IMR-90 (cell line): ENCODE results near the gene LGMN. TPM values are rescaled to one million over a fixed set of nuclear protein-coding genes. Genes with fewer than 3 reads are reported as not detected.

ENCODE experiments used
- ATAC-seq: fragments of 200-7000 bp; cut with Tn5 transposase; 2 replicates; pipeline ENCODE4 v1.9.1; 2020; ENCODE audit warnings: low read depth, mild to moderate bottlenecking, moderate library complexity
- BruUV-seq: library from RNA; stranded (reverse); fragments of 400-500 nt; replicated peaks from 2 replicates; lab custom pipeline; 2021; lab: Mats Ljungman, UMichigan
- CTCF ChIA-PET: fragments of 300-600 bp; formaldehyde crosslinking; extraction: SDS; loops from one replicate; lab custom pipeline; 2021; ENCODE audit warnings: antibody characterized with exemption; lab: Yijun Ruan, JAX
- POLR2A ChIA-PET: fragments of 300-600 bp; sonication (Branson Sonifier 250); formaldehyde crosslinking; loops from one replicate; lab custom pipeline; 2022; ENCODE audit warnings: antibody characterized with exemption; ENCODE audit not compliant: unreplicated experiment; lab: Charles Lee
- DNase-seq: peaks from one replicate; pipeline ENCODE4 v3.0.0; 2013
- H2AFZ ChIP-seq: replicated peaks from 2 replicates; pipeline ENCODE3; 2013; ENCODE audit warnings: low read length, mild to moderate bottlenecking; ENCODE audit not compliant: poor library complexity
- H2AK5ac ChIP-seq: 2 replicates; pipeline ENCODE4 v1.6.1; 2013; ENCODE audit warnings: low read depth, low read length, inconsistent platforms
- H2AK9ac ChIP-seq: replicated peaks from 2 replicates; pipeline ENCODE3; 2013; ENCODE audit warnings: mild to moderate bottlenecking, low read depth, low read length, moderate library complexity; ENCODE audit not compliant: poor library complexity
- H2BK120ac ChIP-seq: 2 replicates; pipeline ENCODE4 v1.6.1; 2013; ENCODE audit warnings: low read depth, low read length, inconsistent platforms
- H2BK15ac ChIP-seq: 3 replicates; pipeline ENCODE4 v1.6.1; 2013; ENCODE audit warnings: low read depth, low read length, inconsistent platforms
- H2BK20ac ChIP-seq: 2 replicates; pipeline ENCODE4 v1.6.1; 2013; ENCODE audit warnings: low read depth, mild to moderate bottlenecking, inconsistent platforms, low read length, moderate library complexity
- H2BK5ac ChIP-seq: 2 replicates; pipeline ENCODE4 v1.6.1; 2013; ENCODE audit warnings: mild to moderate bottlenecking, low read depth, low read length, inconsistent platforms; ENCODE audit not compliant: poor library complexity, severe bottlenecking
- H3K14ac ChIP-seq: replicated peaks from 2 replicates; pipeline ENCODE4 v1.6.1; 2013; ENCODE audit warnings: low read depth, low read length, inconsistent platforms
- H3K18ac ChIP-seq: 2 replicates; pipeline ENCODE4 v1.6.1; 2013; ENCODE audit warnings: low read depth, low read length, control low read depth
- H3K23ac ChIP-seq: 2 replicates; pipeline ENCODE4 v1.6.1; 2013; ENCODE audit warnings: low read depth, low read length, inconsistent platforms
- H3K27ac ChIP-seq: 2 replicates; pipeline ENCODE4 v1.5.1; 2013; ENCODE audit warnings: mild to moderate bottlenecking, control low read depth, low read length; ENCODE audit not compliant: insufficient read depth
- H3K27me3 ChIP-seq: 2 replicates; pipeline ENCODE4 v1.6.1; 2013; ENCODE audit warnings: low read length; ENCODE audit not compliant: control insufficient read depth, insufficient read depth
- H3K36me3 ChIP-seq: 2 replicates; pipeline ENCODE4 v1.6.1; 2013; ENCODE audit warnings: low read length, mixed read lengths; ENCODE audit not compliant: control insufficient read depth, insufficient read depth
- H3K4ac ChIP-seq: 2 replicates; pipeline ENCODE4 v1.6.1; 2013; ENCODE audit warnings: low read depth, low read length, inconsistent platforms
- H3K4me1 ChIP-seq: 2 replicates; pipeline ENCODE4 v1.6.1; 2013; ENCODE audit warnings: low read length, mixed read lengths; ENCODE audit not compliant: control insufficient read depth, insufficient read depth
- H3K4me2 ChIP-seq: 2 replicates; pipeline ENCODE4 v1.6.1; 2013; ENCODE audit warnings: low read depth, mild to moderate bottlenecking, control low read depth, low read length, moderate library complexity
- H3K4me3 ChIP-seq: 2 replicates; pipeline ENCODE4 v1.5.1; 2013; ENCODE audit warnings: low read depth, mild to moderate bottlenecking, control low read depth, low read length, moderate library complexity; ENCODE audit not compliant: insufficient read depth
- H3K56ac ChIP-seq: 2 replicates; pipeline ENCODE4 v1.6.1; 2013; ENCODE audit warnings: low read length, inconsistent platforms; ENCODE audit not compliant: insufficient read depth; ENCODE audit errors: extremely low read depth
- H3K79me1 ChIP-seq, 2 experiments: 2 replicates each; pipeline ENCODE4 v1.6.1; 2013; ENCODE audit warnings: low read length in 2 of 2, inconsistent platforms in 1 of 2, low read depth in 1 of 2
- H3K9ac ChIP-seq: 2 replicates; pipeline ENCODE4 v1.6.1; 2013; ENCODE audit warnings: low read depth, low read length, control low read depth
- H3K9me1 ChIP-seq: 2 replicates; pipeline ENCODE4 v1.6.1; 2013; ENCODE audit warnings: low read length, inconsistent platforms; ENCODE audit not compliant: insufficient read depth
- H3K9me3 ChIP-seq: 2 replicates; pipeline ENCODE4 v1.6.1; 2013; ENCODE audit warnings: low read length; ENCODE audit not compliant: control insufficient read depth, insufficient read depth
- H4K20me1 ChIP-seq: 2 replicates; pipeline ENCODE4 v1.6.1; 2013; ENCODE audit warnings: low read length, inconsistent platforms; ENCODE audit not compliant: insufficient read depth
- H4K5ac ChIP-seq: 2 replicates; pipeline ENCODE4 v1.6.1; 2013; ENCODE audit warnings: mild to moderate bottlenecking, low read depth, low read length, control low read depth
- H4K8ac ChIP-seq, 2 experiments: 2 replicates each; pipeline ENCODE4 v1.6.1; 2013; ENCODE audit warnings: low read depth in 2 of 2, low read length in 2 of 2, control low read depth in 1 of 2, inconsistent platforms in 1 of 2
- H4K91ac ChIP-seq: 2 replicates; pipeline ENCODE4 v1.6.1; 2013; ENCODE audit warnings: low read depth, low read length, inconsistent platforms; ENCODE audit not compliant: insufficient read depth
- BHLHE40 ChIP-seq: fragments of 150-350 bp; IDR thresholded peaks from 2 replicates; pipeline ENCODE4 v1.6.1; 2016; ENCODE audit warnings: mild to moderate bottlenecking, low read depth, low read length
- CHD1 ChIP-seq: IDR thresholded peaks from 2 replicates; pipeline ENCODE4 v1.6.1; 2012; ENCODE audit warnings: low read depth, low read length, improper control_type of control experiment
- FOS ChIP-seq: fragments of 150-350 bp; IDR thresholded peaks from 2 replicates; pipeline ENCODE4 v1.6.1; 2016; ENCODE audit warnings: low read depth, low read length
- MAFK ChIP-seq: IDR thresholded peaks from 2 replicates; pipeline ENCODE4 v1.6.1; 2012; ENCODE audit warnings: low read depth, low read length, improper control_type of control experiment
- POLR2A ChIP-seq: IDR thresholded peaks from 2 replicates; pipeline ENCODE4 v1.6.1; 2012; ENCODE audit warnings: mild to moderate bottlenecking, low read depth, low read length
- RFX5 ChIP-seq: IDR thresholded peaks from 2 replicates; pipeline ENCODE4 v1.8.0; 2012; ENCODE audit warnings: low read depth, mild to moderate bottlenecking, low read length, moderate library complexity
- SMC3 ChIP-seq: fragments of 150-350 bp; IDR thresholded peaks from 2 replicates; pipeline ENCODE4 v1.6.1; 2016; ENCODE audit warnings: low read depth, mild to moderate bottlenecking, antibody characterized with exemption, low read length, moderate library complexity
- WGBS, 2 experiments: methylation state at CpG; one replicate each; pipeline versions ENCODE4 v1.1.5 to v1.1.7; 2013; ENCODE audit warnings: missing lambda C conversion rate in 2 of 2; ENCODE audit not compliant: insufficient read length in 1 of 2; ENCODE audit errors: extremely low coverage in 2 of 2; 5-methylcytosine and 5-hydroxymethylcytosine counted together
- dilution Hi-C: fragments of 300-500 bp; cut with HindIII; formaldehyde crosslinking; loops from one replicate; pipeline ENCODE4 v1.14.3; 2018; ENCODE audit warnings: low sequenced_read_pairs; ENCODE audit not compliant: unreplicated experiment
- in situ Hi-C: fragments of 300-500 bp; cut with MboI; formaldehyde crosslinking; loops from 3 replicates; pipeline ENCODE4 v1.14.3; 2019; ENCODE audit warnings: low sequenced_read_pairs, inconsistent platforms, mixed read lengths
- intact Hi-C: fragments of 100-400 bp; cut with micrococcal nuclease; formaldehyde crosslinking; loops from 2 replicates; pipeline ENCODE4 v1.10.0; 2022
- polyA plus RNA-seq, 3 experiments: library from polyadenylated mRNA; depleted of rRNA; stranded (reverse); fragments of >200 nt; gene quantifications; 2 replicates each; pipeline ENCODE4 v1.2.3, GENCODE V29; 2012; ENCODE audit warnings: low replicate concordance in 1 of 3
- total RNA-seq: library from RNA; depleted of rRNA; stranded (reverse); fragments of >200 nt; gene quantifications from 2 replicates; pipeline ENCODE4 v1.2.3, GENCODE V29; 2012
- TF ChIP-seq, protein P1 (sequence below): fragments of 150-350 bp; IDR thresholded peaks from 2 replicates; pipeline ENCODE4 v1.6.1; 2017; ENCODE audit warnings: mild to moderate bottlenecking, antibody characterized with exemption, low read length, low read depth
- TF ChIP-seq, protein P2 (sequence below): conservative IDR thresholded peaks from 2 replicates; pipeline ENCODE4 v1.5.1; 2012; ENCODE audit warnings: mild to moderate bottlenecking, low read depth, low read length, improper control_type of control experiment

Gene LGMN
- total and polyA plus RNA-seq, 2 of the 4 experiments (the other 2 are of a cell fraction): 19.2 to 39.3 TPM

DNA sequence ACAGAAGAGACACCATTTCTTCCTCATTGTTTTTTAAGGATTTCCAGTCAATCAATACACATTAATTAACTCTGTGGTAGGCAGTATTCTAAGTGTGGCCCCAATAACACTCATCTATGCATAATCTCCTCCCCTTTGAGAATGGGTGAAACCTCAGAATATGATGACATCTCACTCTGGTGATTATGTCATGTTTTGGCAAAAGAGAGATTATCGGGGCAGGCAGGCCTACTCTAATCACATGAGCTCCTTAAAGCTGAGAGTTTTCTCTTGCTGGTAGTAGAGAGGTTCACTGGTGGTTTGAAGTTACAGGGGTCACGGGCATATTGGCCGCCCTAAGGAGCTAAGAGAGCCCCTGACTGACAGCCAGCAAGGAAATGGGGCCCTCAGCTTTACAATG lies 7.1 kb upstream of the LGMN start:
- H2AK9ac ChIP-seq: no peak overlapping the region
- peaks cover 18% of the 10 kb centered on the region for H3K27me3 ChIP-seq
- H2AFZ ChIP-seq: no peak overlapping the region
- no peak overlapping the region for H2AK5ac ChIP-seq
- TF ChIP-seq FOS: no peak
- no peak for TF ChIP-seq BHLHE40
- no peak for TF ChIP-seq CHD1
- TF ChIP-seq, protein P1, sequence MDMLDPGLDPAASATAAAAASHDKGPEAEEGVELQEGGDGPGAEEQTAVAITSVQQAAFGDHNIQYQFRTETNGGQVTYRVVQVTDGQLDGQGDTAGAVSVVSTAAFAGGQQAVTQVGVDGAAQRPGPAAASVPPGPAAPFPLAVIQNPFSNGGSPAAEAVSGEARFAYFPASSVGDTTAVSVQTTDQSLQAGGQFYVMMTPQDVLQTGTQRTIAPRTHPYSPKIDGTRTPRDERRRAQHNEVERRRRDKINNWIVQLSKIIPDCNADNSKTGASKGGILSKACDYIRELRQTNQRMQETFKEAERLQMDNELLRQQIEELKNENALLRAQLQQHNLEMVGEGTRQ: no peak
- no peak for TF ChIP-seq MAFK
- no peak for TF ChIP-seq POLR2A
- TF ChIP-seq RFX5: no peak
- TF ChIP-seq, protein P2, sequence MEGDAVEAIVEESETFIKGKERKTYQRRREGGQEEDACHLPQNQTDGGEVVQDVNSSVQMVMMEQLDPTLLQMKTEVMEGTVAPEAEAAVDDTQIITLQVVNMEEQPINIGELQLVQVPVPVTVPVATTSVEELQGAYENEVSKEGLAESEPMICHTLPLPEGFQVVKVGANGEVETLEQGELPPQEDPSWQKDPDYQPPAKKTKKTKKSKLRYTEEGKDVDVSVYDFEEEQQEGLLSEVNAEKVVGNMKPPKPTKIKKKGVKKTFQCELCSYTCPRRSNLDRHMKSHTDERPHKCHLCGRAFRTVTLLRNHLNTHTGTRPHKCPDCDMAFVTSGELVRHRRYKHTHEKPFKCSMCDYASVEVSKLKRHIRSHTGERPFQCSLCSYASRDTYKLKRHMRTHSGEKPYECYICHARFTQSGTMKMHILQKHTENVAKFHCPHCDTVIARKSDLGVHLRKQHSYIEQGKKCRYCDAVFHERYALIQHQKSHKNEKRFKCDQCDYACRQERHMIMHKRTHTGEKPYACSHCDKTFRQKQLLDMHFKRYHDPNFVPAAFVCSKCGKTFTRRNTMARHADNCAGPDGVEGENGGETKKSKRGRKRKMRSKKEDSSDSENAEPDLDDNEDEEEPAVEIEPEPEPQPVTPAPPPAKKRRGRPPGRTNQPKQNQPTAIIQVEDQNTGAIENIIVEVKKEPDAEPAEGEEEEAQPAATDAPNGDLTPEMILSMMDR: no peak
- TF ChIP-seq SMC3: no peak
- no peak overlapping the region for H4K8ac ChIP-seq
- no peak overlapping the region for H3K4ac ChIP-seq
- no peak overlapping the region for H3K18ac ChIP-seq
- H3K79me1 ChIP-seq: no peaks in the 10 kb centered on the region
- no peak overlapping the region for H2BK20ac ChIP-seq
- intact Hi-C loops (no loop called here), dilution Hi-C loops (no loop called here), in situ Hi-C loops (no loop called here)
- H4K5ac ChIP-seq: no peak overlapping the region
- BruUV-seq: no TSS peak
- no CpG with 5 or more reads among the region's 3 CpGs for WGBS, 2 experiments
- no peak overlapping the region for H3K23ac ChIP-seq
- H3K4me3 ChIP-seq: no peak overlapping the region
- no peak overlapping the region for H3K9ac ChIP-seq
- H3K4me1 ChIP-seq: no peaks in the 10 kb centered on the region
- no peaks in the 10 kb centered on the region for H3K9me3 ChIP-seq
- H2BK120ac ChIP-seq: no peak overlapping the region
- H3K36me3 ChIP-seq: no peaks in the 10 kb centered on the region
- no peak overlapping the region for H2BK15ac ChIP-seq
- H4K91ac ChIP-seq: no peak overlapping the region
- no peak overlapping the region for H3K4me2 ChIP-seq
- ATAC-seq: no peak
- H3K14ac ChIP-seq: no peak overlapping the region
- POLR2A ChIA-PET: interaction anchor here (0.5 kb wide), 1 partner anchor 27 kb away, joined by 3 read pairs; no protein-coding TSS in a partner anchor
- no peaks in the 10 kb centered on the region for H4K20me1 ChIP-seq
- no peak overlapping the region for H3K56ac ChIP-seq
- CTCF ChIA-PET: no interaction called here
- H3K27ac ChIP-seq: no peak overlapping the region
- no peak overlapping the region for H2BK5ac ChIP-seq
- no peaks in the 10 kb centered on the region for H3K9me1 ChIP-seq
- peak; percentile 11 for DNase-seq
